Endothelial cell of umbilical vein (primary cell): Measurements from ENCODE around the gene CLDN19.

Source experiments
- CTCF ChIP-seq, 2 donors: IDR thresholded peaks; 1 replicate in 1 of 2; 2 replicates in 1 of 2; pipeline ENCODE4 v1.5.1; 2011; ENCODE audit warnings: low read length in 2 of 2, mild to moderate bottlenecking in 2 of 2, moderate library complexity in 2 of 2, control low read depth in 1 of 2, inconsistent platforms in 1 of 2, low read depth in 1 of 2; ENCODE audit not compliant: insufficient read depth in 1 of 2; ENCODE audit errors: extremely low read depth in 1 of 2
- EZH2 ChIP-seq: IDR thresholded peaks from 2 replicates; pipeline ENCODE4 v1.6.1; 2012; ENCODE audit warnings: borderline replicate concordance, low read depth, mild to moderate bottlenecking, moderate library complexity, low read length, inconsistent platforms; ENCODE audit not compliant: severe bottlenecking
- GATA2 ChIP-seq: IDR thresholded peaks from 2 replicates; pipeline ENCODE4 v1.7.0; 2011; ENCODE audit warnings: low read depth, mild to moderate bottlenecking, moderate library complexity, mixed read lengths, low read length; ENCODE audit not compliant: insufficient read length, insufficient read depth
- JUN ChIP-seq: IDR thresholded peaks from 2 replicates; pipeline ENCODE4 v1.6.1; 2011; ENCODE audit warnings: borderline replicate concordance, low read depth; ENCODE audit not compliant: insufficient read length, insufficient read depth
- MAX ChIP-seq: IDR thresholded peaks from 2 replicates; pipeline ENCODE4 v1.6.1; 2011; ENCODE audit not compliant: insufficient read depth, insufficient read length
- MYC ChIP-seq: IDR thresholded peaks from one replicate; pipeline ENCODE4 v1.6.1; 2011; ENCODE audit warnings: mild to moderate bottlenecking, low read depth, low read length
- POLR2A ChIP-seq: IDR thresholded peaks from 2 replicates; pipeline ENCODE4 v1.6.1; 2012; ENCODE audit warnings: low read depth, mild to moderate bottlenecking, control low read depth, low read length
- POLR2AphosphoS5 ChIP-seq: IDR thresholded peaks from 2 replicates; pipeline ENCODE4 v1.6.1; 2012; ENCODE audit warnings: low read depth, mild to moderate bottlenecking, control low read depth, low read length, moderate library complexity; ENCODE audit not compliant: insufficient read depth

- TF ChIP-seq CTCF (IDR thresholded peaks at IDR 0.05; ENCODE audit: extremely low read depth in 1 of 2, insufficient read depth in 1 of 2, low read depth in 1 of 2, low read length in 2 of 2) (no peak), EZH2 (no peak), MAX (no peak), JUN (no peak), POLR2AphosphoS5 (no peak), GATA2 (no peak), POLR2A (no peak), MYC (no peak)
These were observed 53.6 kb downstream of the CLDN19 start for GRCh38 chr1:42686418-42686817.
